ENCODE data around the gene KLHL36.

DNA sequence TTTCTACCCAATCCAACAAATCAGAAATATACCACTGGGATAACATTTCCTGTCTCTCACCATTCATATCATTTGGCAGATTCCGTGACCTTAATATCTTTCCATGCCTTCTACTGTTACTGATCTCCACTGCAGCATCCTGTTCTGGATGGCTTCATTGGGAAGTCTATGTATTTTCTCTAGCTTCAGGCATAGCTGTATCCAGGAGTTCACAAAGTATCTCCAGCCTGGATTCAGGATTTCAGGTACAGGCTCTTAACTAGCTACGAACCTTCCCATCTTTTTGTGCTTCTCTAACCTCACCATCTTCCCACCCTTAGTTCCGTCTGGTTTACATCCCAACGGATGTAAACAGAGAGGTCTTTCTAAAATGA, 36.3 kb downstream of the KLHL36 start:
- TF ChIP-seq, protein P1, sequence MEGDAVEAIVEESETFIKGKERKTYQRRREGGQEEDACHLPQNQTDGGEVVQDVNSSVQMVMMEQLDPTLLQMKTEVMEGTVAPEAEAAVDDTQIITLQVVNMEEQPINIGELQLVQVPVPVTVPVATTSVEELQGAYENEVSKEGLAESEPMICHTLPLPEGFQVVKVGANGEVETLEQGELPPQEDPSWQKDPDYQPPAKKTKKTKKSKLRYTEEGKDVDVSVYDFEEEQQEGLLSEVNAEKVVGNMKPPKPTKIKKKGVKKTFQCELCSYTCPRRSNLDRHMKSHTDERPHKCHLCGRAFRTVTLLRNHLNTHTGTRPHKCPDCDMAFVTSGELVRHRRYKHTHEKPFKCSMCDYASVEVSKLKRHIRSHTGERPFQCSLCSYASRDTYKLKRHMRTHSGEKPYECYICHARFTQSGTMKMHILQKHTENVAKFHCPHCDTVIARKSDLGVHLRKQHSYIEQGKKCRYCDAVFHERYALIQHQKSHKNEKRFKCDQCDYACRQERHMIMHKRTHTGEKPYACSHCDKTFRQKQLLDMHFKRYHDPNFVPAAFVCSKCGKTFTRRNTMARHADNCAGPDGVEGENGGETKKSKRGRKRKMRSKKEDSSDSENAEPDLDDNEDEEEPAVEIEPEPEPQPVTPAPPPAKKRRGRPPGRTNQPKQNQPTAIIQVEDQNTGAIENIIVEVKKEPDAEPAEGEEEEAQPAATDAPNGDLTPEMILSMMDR (IDR thresholded peaks at IDR 0.05), result no peak
- no peak for TF ChIP-seq POLR2A (IDR thresholded peaks at IDR 0.05)

Measured in right lobe of liver (tissue), 4 donors.